SIG-M5 (cell line): ENCODE measurements around the gene NPTN.

ENCODE experiments used
- DNase-seq: peaks from one replicate; lab custom pipeline; 2025; lab: John Stamatoyannopoulos, UW

NPTN gene

DNA sequence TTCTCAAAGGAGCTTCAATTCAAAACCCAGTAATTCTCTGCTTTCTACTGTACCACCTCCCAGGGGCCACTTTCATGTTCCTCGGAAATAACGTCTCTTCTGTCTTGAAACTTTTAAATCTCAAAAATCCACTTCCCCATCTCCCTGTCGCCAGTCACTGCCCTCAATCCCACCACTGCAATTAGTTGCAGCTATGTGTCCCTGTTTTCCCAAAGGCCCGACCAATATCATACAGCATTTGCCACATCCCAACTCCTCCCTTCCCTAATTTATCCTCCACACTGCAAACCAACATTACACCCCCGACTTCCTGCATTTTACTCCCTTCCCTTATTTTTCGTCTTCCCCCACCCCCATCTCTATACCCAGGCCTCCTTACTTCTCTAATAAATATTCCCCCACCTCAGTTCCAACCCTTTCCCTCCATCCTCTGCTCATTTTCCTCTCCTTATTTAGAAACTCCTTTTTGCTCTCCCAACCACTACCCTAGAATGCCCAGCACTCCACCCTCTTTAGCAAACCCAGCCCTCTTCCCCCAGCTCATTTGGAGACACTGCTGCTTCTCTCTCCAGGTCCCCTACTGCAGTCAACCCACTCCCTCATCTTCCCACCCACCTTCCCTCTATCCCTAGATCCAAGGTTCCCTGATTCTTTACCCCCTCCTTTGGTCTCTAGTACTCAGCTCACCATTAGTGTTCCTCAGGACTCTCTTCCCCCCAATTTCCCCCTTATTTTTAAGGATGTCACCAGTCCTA is 1.1 kb downstream of the NPTN start:
- no peak for DNase-seq

DNA sequence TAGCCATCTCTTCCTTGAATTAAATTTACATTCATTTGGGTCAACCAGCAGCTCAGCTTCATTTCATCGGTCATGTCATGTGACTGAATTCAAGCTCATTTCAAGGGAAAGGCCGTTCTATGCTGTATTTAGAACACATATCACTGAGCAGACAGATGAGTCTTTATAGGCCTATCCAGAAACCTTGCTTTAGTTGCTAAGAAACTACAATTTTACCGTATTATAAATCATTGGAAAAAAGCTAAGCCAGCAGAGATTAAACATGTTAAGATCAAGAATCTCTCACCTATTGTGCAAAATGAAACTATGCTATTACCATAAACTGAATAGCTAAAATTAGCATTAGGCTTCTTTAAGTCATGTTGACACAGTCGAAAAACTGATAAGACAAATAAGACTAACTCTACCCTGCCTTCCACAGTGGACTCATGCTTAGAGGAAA is 2.2 kb downstream of the NPTN start:
- DNase-seq = no peak

DNA sequence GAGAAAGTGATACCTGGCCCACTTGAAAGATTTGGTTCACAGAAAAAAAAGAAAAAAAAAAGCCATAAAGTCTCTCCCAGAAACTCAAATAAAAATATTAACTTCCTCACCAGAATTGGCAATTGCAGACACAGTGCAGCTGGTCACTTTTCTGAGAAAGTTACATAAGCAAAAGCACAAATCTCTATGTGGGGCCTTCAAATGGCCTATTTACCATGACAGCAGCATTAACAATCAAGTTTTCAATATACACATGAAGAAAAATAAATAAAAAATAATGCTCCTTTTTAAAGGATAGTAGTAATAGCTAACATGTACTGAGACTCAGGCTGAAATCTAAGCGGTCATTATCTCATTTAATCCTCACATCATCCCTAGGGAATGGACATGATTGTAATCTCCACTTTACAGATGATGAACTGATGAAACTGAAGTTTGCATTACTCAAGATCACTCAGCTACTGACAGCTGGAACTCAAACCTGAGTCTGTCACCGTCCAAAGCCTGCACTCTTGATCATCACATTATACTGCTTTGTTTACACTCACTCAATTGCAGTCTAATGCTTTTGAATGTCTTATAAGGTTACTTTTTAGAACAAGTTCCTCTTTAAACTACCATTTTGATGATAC is 3.3 kb downstream of the NPTN start:
- DNase-seq = no peak

DNA sequence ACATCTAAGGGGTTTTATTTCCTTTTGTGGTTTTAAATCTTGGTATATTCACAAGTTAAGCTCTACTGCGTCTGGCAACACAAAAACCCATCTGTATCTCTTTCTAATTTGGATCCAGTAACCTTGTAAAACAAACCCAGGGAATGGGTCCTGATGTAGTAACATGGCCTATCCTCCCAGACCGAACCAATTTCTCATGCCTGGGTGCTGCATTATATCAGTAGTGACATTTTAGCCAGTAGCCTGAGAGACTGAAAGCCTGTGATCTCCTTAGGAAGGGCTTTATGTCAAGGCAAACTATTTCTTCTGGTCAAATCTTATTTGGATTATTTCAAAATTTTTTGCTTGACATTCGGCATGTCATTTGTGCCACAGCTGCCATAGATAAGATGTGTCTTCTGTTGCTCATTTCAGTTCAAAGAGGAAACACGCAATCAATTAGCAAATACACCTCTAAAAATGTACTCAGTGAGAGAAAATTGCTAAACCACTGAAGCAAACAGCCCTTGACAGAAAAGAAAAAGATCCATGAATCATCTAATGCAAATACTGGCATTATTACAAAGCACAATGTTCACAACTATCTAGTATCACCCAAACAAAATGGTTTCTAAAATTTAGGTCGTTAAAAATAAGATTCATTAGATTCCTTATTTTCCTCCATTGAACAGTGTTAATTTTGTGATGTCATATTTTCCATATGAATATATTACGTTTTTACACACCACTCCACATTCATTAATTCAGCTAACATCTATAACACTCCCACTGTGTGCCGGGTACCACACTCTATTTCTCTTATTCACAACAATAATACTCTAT is 4.0 kb downstream of the NPTN start:
- DNase-seq = peak; percentile 12

DNA sequence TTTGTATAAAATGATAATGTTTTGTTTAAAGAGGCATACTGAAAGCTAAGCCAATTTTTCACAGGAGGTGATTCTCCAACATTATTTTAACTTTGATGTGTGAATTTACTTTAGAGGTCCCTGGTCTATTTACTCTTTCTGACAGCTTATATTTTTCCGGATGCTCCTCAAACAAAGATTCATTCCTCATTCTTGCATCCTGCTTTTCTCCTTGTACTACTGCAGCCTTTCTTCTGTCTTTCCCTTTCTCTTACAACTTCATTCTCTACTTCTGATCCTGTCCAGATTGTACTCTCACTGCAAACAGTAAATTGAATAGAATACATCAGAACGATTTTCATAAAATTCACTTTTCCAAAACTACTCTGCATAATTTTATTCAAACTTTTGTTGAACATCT is 5.1 kb downstream of the NPTN start:
- DNase-seq = no peak

DNA sequence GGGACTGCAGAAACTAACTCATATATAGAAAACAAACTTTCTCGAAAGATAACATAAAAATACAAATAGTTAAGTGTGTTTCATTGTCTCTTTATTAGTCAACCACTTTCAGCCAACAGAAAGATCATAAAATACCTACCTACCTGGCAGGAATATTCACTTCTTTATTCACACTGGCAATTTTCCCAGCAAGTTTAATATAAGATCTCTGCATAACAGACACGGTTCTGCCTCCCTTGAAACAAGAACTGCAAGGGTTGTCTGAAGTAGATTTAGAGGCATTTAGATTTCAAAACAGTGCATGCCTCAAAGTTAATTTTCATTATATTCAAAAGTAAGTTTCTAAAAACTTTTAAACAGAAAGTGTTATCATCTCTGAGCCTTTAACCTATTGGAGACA is 7.1 kb downstream of the NPTN start:
- no peak for DNase-seq

DNA sequence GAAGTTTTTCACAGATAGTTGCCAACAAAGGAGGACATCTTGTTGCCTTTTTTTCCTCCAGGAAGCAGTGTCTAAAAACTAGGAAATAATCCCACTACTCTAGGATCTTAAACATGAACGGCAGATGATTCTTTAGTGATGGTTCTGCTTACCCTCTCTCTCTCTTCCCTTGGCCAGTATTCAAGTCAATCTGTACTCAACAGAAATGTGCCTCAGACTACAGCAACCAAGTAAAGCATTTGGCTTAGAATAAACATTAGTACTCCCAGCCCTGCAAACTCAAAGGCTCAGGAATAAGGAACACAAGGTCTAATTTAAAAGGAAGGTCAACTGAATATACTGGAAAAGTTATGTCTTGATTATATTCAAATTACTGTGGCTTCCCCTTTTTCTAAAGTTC is 8.7 kb downstream of the NPTN start:
- no peak for DNase-seq

DNA sequence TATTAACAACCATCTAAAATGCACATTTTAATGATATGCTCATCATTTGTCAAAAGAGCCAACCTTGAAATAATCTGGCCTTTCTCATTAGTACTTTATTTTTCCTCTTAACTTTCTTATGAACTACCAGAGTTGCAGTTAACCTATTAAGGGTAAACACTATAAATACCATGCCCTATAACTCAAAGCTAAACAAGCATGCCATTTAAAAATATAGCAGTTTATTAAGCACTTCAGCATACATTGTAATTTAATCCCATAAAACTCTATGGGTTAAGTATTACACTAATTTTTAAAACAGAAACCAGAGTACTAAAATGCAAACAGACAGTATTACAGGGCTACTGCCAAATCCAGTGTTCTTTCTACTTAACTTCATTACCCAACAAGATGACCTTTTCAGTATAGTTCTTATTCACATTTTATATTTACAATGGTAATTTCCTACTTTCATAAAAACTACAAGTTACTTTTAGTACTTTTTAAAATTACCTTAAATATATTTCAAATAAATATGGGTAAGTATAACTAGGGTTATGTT is 11.8 kb downstream of the NPTN start:
- DNase-seq = no peak

DNA sequence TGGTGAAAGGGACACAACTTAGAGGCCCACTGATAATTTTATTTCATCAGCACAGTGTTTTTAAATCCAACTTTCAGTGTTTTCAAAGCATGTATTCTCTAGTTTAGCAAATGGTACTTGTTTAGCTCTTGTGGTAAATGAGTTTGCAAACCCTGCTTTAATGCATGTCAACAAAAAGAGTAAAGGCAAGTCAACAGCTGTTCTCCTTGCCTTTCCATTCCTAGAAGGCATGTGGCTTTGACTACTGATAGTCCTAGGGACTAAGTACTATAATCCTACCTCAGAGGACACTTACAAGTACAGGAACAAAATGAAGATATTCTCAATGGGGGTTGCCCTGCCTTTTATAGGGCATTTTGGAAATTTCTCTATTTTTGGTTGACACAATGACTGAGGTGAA is 13.1 kb downstream of the NPTN start:
- no peak for DNase-seq

DNA sequence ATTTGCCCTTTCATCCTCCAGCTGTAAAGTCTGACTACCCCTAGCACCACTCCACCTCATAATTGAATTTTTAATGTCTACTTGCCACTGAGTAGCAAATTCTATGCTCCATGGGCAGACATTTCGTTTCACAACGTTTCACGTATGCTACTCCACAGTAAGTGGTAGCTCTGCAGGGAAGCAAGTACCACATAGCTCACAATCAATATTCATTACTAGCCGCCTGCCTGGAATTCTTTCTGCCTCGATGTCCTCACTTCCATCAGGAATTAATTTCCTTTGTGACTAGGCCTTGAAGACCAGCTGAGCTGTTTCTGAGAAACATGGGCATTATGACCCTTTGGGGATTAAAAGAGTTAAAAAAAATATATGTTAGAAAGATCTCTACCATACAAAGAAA is 15.3 kb downstream of the NPTN start:
- no peak for DNase-seq

DNA sequence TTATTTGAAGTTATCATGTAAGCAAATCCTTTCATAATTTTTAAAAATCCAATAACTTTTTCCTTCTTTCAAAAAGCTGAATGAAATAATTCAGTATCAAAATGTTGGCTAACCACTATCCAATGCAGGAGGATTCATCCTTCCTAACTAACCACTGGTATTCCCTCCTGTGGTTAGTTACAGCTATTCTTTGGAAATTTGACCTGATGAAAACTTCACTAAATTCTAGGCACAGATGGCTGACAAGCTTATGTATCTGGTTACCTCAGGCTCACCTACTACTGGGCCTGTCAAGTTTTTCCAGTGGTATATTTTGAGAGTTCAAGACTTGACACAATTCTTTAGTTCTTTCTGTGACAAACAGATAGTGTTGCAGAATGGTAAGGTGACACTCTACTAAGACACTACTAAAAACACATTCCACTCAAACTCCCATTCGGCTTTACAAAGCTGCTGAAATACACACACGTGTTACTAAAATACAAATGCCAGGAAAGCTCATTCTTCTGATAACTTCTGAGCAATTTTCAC is 15.8 kb downstream of the NPTN start:
- no peak for DNase-seq

DNA sequence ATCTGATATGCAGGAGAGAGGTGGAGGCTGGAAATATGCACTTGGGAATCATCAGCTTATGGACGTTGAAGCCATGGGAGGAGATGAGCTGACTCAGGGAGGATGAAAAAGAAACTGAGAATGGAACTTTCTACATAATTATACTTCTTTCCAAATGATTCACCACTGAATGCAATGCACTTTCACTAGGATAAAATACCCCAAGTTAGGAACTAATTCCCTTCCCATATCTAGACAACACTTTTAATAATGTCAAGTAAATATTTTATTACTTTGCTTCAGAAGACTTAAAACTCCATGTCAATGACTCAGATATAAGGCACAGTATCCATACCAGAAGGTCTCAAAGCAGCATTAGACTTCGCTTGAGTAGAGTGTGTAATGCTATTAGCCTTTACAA is 24.2 kb downstream of the NPTN start:
- no peak for DNase-seq

DNA sequence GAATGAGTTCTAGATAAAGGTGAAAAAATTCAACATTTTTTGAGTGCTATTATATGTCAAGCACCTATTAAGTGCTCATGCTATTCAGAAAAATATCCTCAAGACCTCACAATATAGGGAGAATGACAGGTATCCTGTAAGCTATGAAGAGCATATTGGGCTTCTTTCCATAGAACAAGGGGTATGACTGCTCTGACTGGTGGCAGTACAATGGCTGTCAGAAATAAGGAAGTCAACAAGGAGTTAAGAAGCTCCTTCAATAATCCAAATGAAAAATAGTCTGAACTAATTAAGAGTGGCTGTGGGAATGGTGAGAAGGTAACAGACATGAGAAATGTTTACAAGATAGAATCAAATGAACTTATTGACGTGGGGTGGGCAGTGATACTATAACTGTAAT is 24.7 kb downstream of the NPTN start:
- DNase-seq = no peak

DNA sequence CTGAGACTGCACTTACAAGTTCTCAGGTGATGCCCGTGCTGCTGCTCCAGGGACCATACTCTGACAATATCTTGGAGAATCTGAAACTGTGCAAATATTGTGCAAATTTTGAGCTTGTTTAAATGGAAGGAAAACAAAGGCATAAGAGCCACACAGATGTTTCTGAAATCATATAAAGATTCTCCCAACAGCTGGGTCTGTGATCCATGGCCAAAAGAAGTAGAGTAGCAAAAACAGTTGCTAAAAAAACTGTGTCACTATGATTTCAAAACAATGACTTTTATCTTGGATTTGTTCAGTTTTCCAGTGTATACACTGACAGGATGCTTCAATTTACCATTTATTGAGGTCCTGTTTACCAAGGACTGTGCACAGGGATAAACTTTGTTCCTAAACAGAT is 25.3 kb downstream of the NPTN start:
- DNase-seq = no peak

DNA sequence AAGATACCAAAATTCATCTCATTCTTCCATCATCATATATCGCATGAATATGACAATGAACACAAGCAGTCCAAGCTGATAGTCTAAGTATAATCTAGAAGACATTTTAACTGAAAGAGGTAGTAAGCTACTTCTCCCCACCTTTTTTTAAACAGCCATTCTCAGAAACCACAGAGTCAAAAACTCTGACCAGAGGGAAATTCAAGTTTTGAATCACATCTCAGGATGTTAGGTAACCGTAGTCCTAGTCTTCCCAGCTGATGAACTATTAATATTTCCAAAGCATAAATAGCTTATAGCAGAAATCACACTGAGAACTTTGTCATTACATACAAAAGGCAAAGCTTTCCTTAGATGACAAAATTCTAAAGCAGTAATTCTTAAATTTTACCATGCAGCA is 25.8 kb downstream of the NPTN start:
- no peak for DNase-seq

DNA sequence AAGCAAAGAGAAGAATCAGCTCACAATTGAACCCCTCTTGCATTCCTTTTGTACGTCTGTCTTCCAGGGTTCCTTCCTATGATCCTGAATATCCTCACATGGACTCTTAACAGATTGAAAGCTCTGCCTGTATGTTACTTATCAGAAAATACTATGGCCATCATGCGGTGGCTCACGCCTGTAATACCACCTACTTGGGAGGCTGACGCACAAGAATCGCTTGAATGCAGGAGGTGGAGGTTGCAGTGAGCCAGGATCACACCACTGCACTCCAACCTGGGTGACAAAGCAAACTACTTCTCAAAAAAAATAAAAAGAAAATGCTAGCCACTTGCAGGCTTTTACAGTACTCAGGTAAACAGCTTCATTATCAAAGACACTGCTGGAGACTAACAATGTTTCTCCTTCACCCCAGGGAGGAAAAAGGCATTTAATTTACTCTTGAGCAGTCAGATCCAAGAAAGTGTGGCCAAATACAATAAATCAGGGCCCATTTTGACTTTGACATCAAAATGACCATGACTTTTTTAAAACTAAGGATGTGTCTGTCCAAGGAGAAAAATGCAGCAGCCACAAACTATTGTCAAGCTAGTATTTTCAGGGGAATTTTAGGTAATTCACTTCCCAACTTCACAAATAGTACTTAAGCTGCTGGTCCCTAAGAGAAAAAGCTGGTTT is 27.3 kb downstream of the NPTN start:
- no peak for DNase-seq

DNA sequence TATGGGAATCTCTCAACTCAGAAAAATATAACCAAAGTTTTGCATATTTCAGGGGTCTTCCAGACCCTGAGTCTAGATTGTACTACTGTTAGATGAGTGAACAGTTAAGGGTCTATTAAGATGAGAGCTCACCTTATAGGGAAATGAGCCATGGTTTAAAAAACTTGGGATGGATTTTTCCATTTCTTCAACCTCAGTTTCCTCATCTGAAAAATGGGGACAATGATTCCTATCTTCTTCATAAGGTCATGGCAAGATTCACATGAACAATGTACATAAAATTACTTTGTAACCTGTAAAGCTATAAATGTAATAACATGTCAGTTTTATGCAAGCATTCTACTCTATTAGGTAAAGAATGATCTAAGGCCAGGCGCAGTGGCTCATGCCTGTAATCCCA is 28.7 kb downstream of the NPTN start:
- no peak for DNase-seq

DNA sequence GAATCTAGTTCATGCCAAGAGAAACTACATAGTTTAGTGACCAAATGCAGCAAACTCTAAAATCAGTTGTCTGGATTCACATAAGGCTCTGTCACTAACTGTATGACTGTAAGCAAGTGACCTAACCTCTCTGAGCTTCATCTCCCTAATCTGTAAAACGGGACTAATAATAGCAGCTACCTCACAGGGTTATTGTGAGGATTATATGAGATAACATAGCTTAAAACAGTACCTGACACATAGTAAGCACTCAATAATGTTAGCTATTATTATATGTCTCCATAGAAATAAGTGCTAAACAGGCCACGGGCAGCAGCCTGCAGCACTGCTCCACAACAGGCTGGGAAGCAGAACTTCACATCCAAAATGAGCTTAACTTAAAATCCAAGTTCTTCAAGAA is 30.2 kb downstream of the NPTN start:
- no peak for DNase-seq

DNA sequence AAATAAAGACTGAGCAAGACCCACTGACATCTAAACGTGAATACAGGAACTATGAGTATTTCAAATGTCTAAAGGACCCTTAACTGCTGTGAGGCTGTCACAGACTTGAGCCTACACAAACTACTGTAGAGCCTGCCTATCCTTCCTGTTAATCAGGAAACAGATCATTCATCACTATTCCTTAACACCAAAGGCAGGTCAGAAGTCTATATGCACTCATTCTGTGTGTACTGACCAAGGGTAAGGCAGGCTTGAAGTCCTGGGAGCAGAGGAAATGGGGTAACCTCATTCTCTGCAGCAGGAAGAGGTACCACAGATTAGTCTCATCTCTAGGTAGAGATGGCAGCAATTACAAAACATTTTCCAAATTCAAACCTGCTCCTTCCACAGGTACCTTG is 30.7 kb downstream of the NPTN start:
- no peak for DNase-seq

DNA sequence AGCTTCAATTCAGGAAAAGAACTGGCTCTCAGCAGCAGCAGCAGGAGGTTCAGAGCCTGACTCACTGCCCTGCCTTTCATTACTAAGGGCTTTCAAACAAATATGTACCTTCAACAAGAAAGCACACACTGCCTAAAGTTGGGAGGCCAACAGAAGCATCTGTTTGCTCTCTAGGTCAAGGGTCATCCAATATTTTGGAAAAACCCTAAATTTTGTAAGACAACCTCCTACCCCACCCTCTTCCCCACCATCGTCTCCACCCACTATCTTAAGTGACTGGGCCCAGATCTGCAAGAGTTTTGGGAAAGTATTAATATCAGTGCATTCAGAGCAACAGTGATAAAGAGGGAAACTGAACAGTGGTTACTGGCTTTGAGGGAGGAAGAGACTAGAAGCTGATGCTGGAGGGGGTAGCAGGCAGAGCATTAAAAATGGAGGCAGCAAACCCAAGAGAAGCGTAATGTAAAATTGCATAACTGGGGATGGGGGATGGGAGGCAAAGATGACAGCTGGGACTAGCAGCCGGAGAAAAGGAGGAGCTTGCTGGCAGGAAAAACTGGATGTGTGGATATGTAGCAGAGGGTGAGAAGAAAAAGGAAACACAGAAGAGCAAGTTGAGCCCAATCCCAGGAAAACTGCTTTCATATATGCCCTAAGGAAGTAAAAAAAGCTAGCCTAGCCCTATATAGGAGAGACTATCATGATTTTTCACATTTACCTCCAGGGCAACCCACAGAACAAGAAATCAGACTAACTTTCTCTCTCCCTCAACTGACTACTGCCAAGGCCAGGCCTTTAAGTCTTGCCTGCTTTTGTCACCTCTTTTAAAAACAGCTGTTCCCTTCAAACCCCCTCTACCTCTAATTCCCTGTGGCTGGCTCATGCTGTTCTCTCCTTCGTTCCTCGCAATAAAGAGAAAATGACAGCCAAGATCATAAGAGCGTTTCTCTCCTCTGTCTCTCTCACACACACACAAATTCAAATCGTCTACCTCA is 31.4 kb downstream of the NPTN start:
- no peak for DNase-seq
